OCI-LY3 (cell line): Measurements from ENCODE around the gene CKB.
"Not testable (repeated sequence)": the region's sequence is repeated elsewhere in the genome, so short reads cannot be mapped to it uniquely, and the experiment has no call there.

Source experiments
- H2AFZ ChIP-seq: fragments of 200-600, 300-600 bp; shearing (Covaris generic); 2 replicates; pipeline ENCODE4 v1.6.0; 2014; ENCODE audit warnings: antibody characterized with exemption, low read depth, low read length
- H3K27ac ChIP-seq: fragments of 200-600, 300-600 bp; sonication (generic); 2 replicates; pipeline ENCODE4 v1.5.1; 2014; ENCODE audit warnings: mild to moderate bottlenecking, low read length, moderate library complexity, mixed read lengths
- H3K27me3 ChIP-seq: fragments of 200-600, 300-600 bp; sonication (generic); 2 replicates; pipeline ENCODE4 v1.6.1; 2014; ENCODE audit warnings: low read depth, low read length, mixed read lengths
- H3K36me3 ChIP-seq: fragments of 200-600, 300-600 bp; sonication (generic); replicated peaks from 2 replicates; pipeline ENCODE3; 2014; ENCODE audit warnings: low read depth, low read length, mixed read lengths
- H3K4me1 ChIP-seq: fragments of 300-600, 200-600 bp; sonication (generic); 2 replicates; pipeline ENCODE4 v1.6.1; 2014; ENCODE audit warnings: low read length, mixed read lengths
- H3K4me2 ChIP-seq: fragments of 200-600, 300-600 bp; sonication (generic); 2 replicates; pipeline ENCODE4 v1.6.1; 2014; ENCODE audit warnings: low read length, mixed read lengths
- H3K4me3 ChIP-seq: fragments of 300-600, 200-600 bp; sonication (generic); 2 replicates; pipeline ENCODE4 v1.5.1; 2014; ENCODE audit warnings: antibody characterized with exemption, mild to moderate bottlenecking, low read length, moderate library complexity
- H3K79me2 ChIP-seq: fragments of 300-600, 200-600 bp; shearing (Covaris generic); 2 replicates; pipeline ENCODE4 v1.6.1; 2014; ENCODE audit warnings: mild to moderate bottlenecking, low read length, mixed read lengths
- H3K9ac ChIP-seq: fragments of 300-600, 200-600 bp; shearing (Covaris generic); 2 replicates; pipeline ENCODE4 v1.6.0; 2014; ENCODE audit warnings: mild to moderate bottlenecking, low read length, moderate library complexity
- H3K9me3 ChIP-seq: fragments of 200-600, 300-600 bp; shearing (Covaris generic); 2 replicates; pipeline ENCODE4 v1.6.1; 2014; ENCODE audit warnings: low read length, mixed read lengths; ENCODE audit not compliant: insufficient read depth
- H4K20me1 ChIP-seq: fragments of 200-600, 300-600 bp; sonication (generic); 2 replicates; pipeline ENCODE4 v1.6.1; 2016; ENCODE audit warnings: low read length, mixed read lengths; ENCODE audit not compliant: insufficient read depth
- EZH2phosphoT487 ChIP-seq: fragments of 200-600 bp; shearing (Covaris generic); IDR thresholded peaks from 2 replicates; pipeline ENCODE4 v1.6.1; 2018; ENCODE audit warnings: antibody characterized with exemption, mixed run types, low read depth
- TF ChIP-seq, protein P1 (sequence below): fragments of 200-600, 300-600 bp; sonication (generic); IDR thresholded peaks from 2 replicates; pipeline ENCODE4 v1.5.1; 2014; ENCODE audit warnings: antibody characterized with exemption, low read length, low read depth

Gene CKB

DNA sequence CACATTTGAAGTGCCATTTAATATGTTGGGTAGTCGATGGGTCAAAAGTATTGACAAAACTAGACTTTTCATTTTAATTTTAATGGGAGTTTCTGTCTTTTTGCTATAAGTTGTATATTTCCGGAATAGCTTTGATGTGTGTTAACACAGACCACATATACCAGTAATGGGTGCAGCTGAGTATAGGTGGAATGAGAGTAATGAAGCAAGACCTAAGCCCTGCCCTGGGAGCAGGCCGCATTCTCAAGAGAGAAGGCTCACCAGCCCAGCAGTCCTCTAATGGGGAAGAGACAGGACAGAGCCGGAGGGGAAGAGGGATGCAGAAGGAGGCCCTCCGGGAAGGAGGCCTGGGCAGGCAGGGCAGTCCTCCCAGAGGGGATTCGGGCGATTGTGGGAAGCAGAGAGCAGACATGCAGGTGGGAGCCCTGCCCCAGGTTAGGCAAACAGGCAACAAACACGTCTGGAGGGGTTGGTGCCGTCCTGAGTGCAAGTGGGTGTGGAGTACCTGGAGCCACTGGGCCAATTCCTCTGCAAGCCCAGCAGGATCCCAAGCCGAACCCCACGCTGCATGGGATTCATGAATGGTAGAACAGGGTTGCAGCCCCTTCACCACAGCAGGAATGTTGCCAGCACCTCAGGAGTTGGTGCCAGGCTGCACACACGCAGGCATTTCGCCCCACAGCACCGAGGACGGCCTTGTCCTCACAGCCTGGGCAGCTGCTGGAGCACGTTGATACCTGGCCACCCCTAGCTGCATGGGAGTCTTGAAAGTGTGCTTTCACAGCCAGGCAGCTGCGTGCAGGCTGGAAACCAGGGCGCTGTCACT, 7.8 kb downstream of the CKB start:
- no peak for TF ChIP-seq EZH2phosphoT487
- TF ChIP-seq, protein P1, sequence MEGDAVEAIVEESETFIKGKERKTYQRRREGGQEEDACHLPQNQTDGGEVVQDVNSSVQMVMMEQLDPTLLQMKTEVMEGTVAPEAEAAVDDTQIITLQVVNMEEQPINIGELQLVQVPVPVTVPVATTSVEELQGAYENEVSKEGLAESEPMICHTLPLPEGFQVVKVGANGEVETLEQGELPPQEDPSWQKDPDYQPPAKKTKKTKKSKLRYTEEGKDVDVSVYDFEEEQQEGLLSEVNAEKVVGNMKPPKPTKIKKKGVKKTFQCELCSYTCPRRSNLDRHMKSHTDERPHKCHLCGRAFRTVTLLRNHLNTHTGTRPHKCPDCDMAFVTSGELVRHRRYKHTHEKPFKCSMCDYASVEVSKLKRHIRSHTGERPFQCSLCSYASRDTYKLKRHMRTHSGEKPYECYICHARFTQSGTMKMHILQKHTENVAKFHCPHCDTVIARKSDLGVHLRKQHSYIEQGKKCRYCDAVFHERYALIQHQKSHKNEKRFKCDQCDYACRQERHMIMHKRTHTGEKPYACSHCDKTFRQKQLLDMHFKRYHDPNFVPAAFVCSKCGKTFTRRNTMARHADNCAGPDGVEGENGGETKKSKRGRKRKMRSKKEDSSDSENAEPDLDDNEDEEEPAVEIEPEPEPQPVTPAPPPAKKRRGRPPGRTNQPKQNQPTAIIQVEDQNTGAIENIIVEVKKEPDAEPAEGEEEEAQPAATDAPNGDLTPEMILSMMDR = no peak
- H3K4me2 ChIP-seq = no peak overlapping the region

DNA sequence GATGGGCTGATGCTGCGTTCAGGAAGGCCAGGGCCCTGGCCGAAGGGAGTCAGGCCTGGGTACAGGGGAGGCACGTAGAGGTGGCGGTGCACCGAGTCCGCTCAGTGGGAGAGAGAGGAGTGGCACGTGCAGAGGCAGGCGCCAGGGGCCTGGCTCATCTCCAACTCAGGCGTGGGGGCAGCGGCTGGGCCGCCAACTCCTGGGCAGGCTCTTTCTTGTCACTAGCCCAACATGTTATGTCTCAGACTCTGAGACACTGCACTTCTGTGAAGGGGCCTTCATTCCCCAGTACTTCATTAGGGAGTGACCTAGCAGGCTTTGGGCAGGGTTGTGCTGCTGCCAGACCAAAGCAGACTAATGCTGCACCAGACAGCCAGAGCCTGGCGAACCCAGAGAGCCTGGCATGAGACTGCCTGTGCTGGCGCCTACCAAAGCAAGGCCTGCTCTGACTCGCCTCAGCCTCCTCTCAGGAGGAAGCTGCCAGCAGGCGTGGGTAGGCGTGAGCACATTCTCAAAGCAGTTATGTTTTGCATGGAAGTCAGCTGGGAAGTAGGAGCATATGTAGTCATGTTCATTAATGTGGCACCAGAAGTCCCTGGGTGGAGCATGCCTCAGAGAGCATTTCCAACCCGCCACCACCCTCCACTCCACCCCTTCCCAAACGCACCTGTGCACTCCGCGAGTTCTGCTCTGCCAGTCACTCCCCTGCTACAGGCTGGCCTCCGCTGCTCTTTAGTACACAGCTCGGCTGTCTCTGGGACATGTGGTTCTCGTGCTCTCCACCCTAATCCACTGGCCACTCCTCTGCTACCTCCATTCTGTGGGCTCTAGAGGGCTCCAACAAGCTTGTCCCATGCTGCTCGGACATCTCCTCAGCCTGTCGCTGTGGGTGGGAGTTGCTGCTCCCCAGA, 9.7 kb downstream of the CKB start:
- TF ChIP-seq EZH2phosphoT487 = no peak
- TF ChIP-seq, protein P1 = no peak
- no peak overlapping the region for H3K27ac ChIP-seq
- H3K9ac ChIP-seq = no peak overlapping the region

More for the DNA sequence above, 7.8 kb downstream of the CKB start:
- no peak overlapping the region for H2AFZ ChIP-seq
- H4K20me1 ChIP-seq = no peaks in the 10 kb centered on the region
- no peaks in the 10 kb centered on the region for H3K27me3 ChIP-seq
- no peak overlapping the region for H3K4me3 ChIP-seq
- no peaks in the 10 kb centered on the region for H3K79me2 ChIP-seq
- H3K9me3 ChIP-seq = no peaks in the 10 kb centered on the region
- peaks cover 10% of the 10 kb centered on the region for H3K36me3 ChIP-seq
- peaks cover 12% of the 10 kb centered on the region for H3K4me1 ChIP-seq
- H3K9ac ChIP-seq = no peak overlapping the region
- H3K27ac ChIP-seq = no peak overlapping the region

DNA sequence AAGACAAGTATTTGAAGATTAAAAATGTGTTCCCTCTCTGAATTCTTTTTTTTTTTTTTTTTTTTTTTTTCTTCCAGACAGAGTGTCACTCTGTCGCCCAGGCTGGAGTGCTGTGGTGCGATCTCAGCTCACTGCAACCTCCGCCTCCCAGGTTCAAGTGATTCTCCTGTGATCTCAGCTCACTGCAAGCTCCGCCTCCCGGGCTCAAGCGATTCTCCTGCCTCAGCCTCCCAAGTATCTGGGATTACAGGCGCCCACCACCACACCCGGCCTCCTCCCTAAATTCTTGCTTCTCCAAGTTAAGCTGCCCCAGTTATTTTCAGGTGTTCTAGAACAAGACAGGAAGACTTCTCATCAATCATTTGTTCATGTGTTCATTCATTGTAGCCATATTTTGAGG, 10.4 kb downstream of the CKB start:
- not testable (repeated sequence) for H2AFZ ChIP-seq, H3K27ac ChIP-seq, H3K4me2 ChIP-seq, H3K4me1 ChIP-seq, H3K27me3 ChIP-seq, H3K79me2 ChIP-seq, H3K9me3 ChIP-seq, H3K9ac ChIP-seq, H3K4me3 ChIP-seq, H4K20me1 ChIP-seq
- peaks cover 22% of the 10 kb centered on the region for H3K36me3 ChIP-seq

More for the DNA sequence above, 9.7 kb downstream of the CKB start:
- Histone ChIP-seq H3K4me1 (no peaks in the 10 kb centered on the region), H4K20me1 (no peaks in the 10 kb centered on the region), H3K4me2 (no peak overlapping the region), H3K27me3 (no peaks in the 10 kb centered on the region), H2AFZ (no peak overlapping the region), H3K79me2 (no peaks in the 10 kb centered on the region), H3K9me3 (no peaks in the 10 kb centered on the region), H3K4me3 (no peak overlapping the region), H3K36me3 (peaks cover 17% of the 10 kb centered on the region)

DNA sequence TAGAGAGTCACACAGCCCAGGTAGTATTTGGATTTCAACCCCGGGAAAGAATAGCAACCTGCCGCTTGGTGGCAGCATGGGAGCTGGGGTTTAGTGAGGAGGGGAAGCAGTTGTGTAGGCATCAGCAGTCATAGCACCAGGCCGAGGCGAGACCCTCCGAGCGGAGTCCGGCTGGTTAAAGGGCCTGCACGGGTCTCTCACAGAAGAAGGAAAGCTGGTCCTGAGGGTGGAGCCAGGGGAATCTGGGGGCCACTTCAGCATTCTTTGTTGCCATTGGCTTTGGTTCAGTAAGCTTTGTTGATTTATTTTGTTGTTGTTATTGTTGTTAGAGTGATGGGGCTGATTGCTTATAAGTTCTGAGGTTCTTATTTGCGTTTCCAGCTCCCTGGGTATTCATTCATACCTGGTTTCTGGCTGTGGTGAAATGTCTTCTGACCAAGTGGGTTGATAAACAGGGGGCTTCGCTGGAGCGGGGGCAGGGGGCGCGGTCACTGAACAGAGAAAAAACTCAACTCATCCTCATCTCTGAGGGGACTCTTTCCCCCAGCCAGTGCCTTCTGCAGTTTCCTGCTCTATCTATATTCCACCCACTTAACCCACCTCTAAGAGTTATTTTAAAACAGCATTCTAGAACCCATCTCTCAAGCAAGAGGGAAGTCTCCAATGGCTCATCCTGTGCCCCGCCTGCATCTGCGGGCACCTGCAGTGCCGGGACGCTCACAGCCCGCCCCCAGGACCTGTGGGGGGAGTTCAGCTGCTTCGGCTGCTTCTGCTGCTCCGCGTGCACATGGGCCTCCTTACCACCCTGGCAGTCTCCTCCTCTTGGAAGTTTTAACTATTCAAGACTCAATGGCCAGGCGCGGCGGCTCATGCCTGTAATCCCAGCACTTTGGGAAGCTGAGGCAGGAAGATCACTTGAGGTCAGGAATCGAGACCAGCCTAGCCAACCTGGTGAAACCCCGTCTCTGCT, 11.6 kb downstream of the CKB start:
- no peak overlapping the region for H3K9ac ChIP-seq
- H3K27ac ChIP-seq = no peak overlapping the region
- no peaks in the 10 kb centered on the region for H3K9me3 ChIP-seq
- no peaks in the 10 kb centered on the region for H4K20me1 ChIP-seq
- H3K4me3 ChIP-seq = no peak overlapping the region
- H2AFZ ChIP-seq = no peak overlapping the region
- no peaks in the 10 kb centered on the region for H3K4me1 ChIP-seq
- H3K4me2 ChIP-seq = no peak overlapping the region
- no peaks in the 10 kb centered on the region for H3K79me2 ChIP-seq
- no peak for TF ChIP-seq EZH2phosphoT487
- TF ChIP-seq, protein P1 = no peak
- no peaks in the 10 kb centered on the region for H3K27me3 ChIP-seq
- peaks cover 22% of the 10 kb centered on the region for H3K36me3 ChIP-seq
